ENCODE measurements around the gene SETD6. TPM values are rescaled to one million over a fixed set of nuclear protein-coding genes. Genes with fewer than 3 reads are reported as not detected.
"Not testable (repeated sequence)": the region's sequence is repeated elsewhere in the genome, so short reads cannot be mapped to it uniquely, and the experiment has no call there.

Gene SETD6
- total RNA-seq, 2 donors from 2014 or later = 8.9 to 16.2 TPM

DNA sequence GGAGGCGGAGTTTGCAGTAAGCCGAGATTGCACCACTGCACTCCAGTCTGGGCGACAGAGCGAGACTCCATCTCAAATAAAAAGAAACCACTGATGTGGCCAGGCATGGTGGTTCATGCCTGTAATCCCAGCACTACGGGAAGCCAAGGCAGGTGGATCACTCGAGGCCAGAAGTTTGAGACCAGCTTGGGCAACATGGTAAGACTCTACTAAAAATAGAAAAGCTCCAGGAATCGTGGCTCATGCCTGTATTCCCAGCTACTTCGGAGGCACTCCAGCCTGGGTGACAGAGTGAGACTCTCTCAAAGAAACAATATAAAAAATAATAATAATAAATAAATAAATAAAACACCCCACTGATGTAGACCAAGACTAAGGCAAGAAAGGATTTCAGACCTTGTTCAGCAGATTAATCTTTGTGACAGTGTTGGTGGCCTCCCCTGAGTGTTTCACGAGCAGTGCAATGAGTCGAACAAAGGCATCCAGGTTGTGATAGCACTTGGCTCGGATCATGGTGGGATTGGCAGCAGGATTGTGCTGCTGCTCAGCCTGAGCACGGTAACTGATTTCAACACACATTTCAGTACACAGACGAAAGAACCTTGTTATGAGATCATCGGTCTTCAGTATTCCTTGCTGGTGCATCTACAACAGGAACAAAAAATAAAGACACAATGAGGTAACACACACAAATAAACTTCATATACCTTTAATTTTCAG lies 18.6 kb downstream of the SETD6 start:
- Mint-ChIP-seq H3K36me3 (ENCODE audit: low read depth) (peaks cover 100% of the 10 kb centered on the region), H3K9me3 (no peaks in the 10 kb centered on the region), H3K4me1 (no peaks in the 10 kb centered on the region), H3K27me3 (no peaks in the 10 kb centered on the region), H3K4me3 (no peak overlapping the region), H3K27ac (no peak overlapping the region)
- no peak for ATAC-seq (replicated peaks)

DNA sequence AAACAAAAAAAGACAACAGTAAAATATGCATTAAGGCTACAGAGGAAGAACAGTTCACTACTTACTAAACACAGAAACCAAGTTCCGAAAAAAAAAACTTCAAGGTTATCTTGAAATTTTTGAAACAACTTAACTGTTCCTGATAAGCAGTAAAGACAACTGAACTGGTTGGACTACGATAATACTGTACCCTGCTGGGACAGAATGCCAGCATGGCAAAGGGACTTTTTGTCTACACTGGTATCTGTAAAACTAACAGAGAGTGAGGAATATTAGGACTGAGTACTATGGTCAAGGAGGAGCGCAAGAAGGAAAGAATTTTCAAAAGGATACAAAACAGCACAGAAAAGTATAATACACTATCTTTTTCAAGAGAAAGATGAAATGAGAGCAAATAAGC lies 19.8 kb downstream of the SETD6 start:
- no peaks in the 10 kb centered on the region for H3K27me3 Mint-ChIP-seq
- H3K4me1 Mint-ChIP-seq = no peaks in the 10 kb centered on the region
- H3K4me3 Mint-ChIP-seq = no peak overlapping the region
- H3K36me3 Mint-ChIP-seq (ENCODE audit: low read depth) = peaks cover 100% of the 10 kb centered on the region
- H3K9me3 Mint-ChIP-seq = no peaks in the 10 kb centered on the region
- no peak for ATAC-seq (replicated peaks)
- peak overlapping the region; percentile 23 for H3K27ac Mint-ChIP-seq

DNA sequence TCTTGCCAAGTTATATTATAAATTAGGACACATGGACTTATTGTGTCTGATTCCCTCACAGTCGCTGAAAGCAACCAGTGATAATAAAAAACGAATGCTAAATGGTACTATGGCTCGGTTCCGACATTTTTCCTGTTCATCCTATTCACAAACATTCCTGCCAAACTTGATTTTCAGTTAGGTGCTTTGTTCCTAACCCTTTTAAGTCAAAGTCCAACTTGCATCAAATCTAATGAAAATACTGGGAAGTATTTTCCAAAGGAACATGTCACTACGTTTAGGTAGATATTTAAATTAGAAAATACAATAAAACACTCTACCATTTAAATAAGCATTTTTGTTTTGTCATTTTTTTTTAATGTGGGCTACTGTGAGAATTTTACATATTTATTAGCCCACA lies 21.0 kb downstream of the SETD6 start:
- ATAC-seq (replicated peaks) = no peak
- peaks cover 100% of the 10 kb centered on the region for H3K36me3 Mint-ChIP-seq (ENCODE audit: low read depth)
- no peaks in the 10 kb centered on the region for H3K9me3 Mint-ChIP-seq
- H3K4me1 Mint-ChIP-seq = no peaks in the 10 kb centered on the region
- no peak overlapping the region for H3K4me3 Mint-ChIP-seq
- no peaks in the 10 kb centered on the region for H3K27me3 Mint-ChIP-seq
- H3K27ac Mint-ChIP-seq = no peak overlapping the region

DNA sequence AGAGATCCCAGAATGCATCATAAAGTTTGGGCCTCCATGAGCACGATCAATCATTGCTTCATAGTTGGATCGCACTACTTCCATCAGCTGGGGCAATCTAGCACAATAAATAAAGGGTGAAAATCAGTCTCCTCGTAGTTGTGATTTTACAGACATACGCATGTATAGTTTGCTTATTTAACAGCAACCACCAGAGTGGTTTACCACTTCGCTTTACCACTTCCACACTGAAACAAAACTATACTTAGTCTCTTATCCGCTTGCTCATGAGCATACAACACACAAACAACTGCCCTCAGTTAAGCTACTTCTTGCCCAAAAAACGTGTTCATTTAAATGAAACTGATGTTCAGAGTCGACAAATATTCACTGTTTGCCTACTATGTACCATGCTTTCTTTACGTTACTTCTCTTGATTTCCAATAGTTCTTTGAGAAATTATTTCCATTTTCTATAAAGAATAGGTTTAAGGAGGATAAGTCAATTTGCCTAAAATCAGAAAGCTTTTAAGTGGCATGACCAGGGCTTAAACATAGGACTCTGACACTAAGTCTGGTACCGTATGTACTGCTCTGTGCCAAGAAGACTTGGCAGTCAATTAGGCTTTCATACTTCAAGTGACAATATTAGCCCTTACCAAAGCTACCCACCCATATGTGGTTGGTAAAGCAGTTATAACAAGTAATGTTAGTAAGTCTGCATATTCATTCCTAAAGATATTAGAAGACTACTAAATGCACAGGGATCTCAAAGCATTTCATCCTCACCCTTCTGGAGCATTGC lies 22.0 kb downstream of the SETD6 start:
- peak overlapping the region; percentile 9 for H3K27ac Mint-ChIP-seq
- no peaks in the 10 kb centered on the region for H3K4me1 Mint-ChIP-seq
- ATAC-seq (replicated peaks) = peak; percentile 35
- no peak overlapping the region for H3K4me3 Mint-ChIP-seq
- no peaks in the 10 kb centered on the region for H3K9me3 Mint-ChIP-seq
- H3K36me3 Mint-ChIP-seq (ENCODE audit: low read depth) = peaks cover 100% of the 10 kb centered on the region
- H3K27me3 Mint-ChIP-seq = no peaks in the 10 kb centered on the region

DNA sequence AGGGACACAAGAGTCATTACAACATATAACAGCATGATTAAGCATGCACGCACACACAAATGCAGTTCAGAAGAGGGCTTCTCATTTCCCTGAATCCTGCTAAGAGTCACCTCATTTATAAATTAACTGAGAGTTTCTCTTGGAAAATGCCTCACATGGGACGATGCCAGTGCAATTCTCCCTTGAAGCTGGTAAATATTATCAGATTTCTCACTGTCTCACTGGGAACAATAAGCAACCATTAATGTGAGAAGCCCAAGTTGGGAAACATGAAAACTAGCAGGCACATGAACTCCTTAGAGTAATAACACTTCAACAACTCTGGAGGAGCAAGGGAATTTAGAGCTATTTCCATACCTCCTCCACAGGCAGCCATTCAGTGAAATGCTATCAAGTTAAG lies 26.4 kb downstream of the SETD6 start:
- H3K4me1 Mint-ChIP-seq = no peaks in the 10 kb centered on the region

DNA sequence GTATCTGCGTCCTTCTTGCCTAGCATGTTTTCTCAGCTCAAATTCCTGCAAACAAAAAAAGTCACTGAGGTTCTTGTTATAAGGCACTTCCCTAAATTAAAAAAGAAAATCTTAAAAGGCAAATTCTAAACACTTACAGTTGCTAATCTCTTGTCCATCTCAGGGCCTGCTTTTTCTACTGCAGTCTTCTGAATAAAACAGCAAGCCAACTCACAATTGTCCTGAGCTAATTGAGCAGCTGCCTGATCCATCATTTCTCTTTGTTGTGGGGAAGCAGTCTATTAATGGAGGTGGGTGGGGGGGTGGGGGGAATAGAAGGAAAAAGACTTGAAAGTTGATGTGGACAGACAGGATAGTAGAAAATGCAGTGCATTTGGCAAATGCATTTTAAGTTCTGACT lies 27.0 kb downstream of the SETD6 start:
- no peak for ATAC-seq (replicated peaks)
- Mint-ChIP-seq H3K27me3 (no peaks in the 10 kb centered on the region), H3K4me1 (no peaks in the 10 kb centered on the region), H3K36me3 (ENCODE audit: low read depth) (peaks cover 100% of the 10 kb centered on the region), H3K9me3 (no peaks in the 10 kb centered on the region), H3K27ac (no peak overlapping the region), H3K4me3 (no peak overlapping the region)

More for the DNA sequence above, 26.4 kb downstream of the SETD6 start:
- no peak for ATAC-seq (replicated peaks)
- Mint-ChIP-seq H3K36me3 (ENCODE audit: low read depth) (peaks cover 100% of the 10 kb centered on the region), H3K27ac (no peak overlapping the region), H3K27me3 (no peaks in the 10 kb centered on the region), H3K4me3 (no peak overlapping the region), H3K9me3 (no peaks in the 10 kb centered on the region)

DNA sequence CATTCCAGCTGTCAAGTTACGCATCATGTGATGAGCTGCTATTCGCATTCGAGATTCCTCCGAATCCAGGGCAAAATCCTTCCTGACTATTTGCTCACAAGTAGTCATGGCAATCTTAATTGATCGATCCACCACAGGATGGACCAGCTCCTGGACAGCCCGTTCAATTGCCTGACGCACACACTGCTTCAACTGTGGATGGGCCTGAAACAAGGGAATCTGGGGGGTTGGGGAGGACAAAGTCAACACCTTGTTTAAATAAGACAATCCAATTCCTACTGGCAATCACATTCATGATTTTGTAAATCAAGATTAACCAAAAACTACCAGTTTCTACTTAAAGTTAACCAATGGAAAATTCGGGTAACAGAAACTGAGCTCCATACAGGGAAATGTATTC lies 28.4 kb downstream of the SETD6 start:
- Mint-ChIP-seq H3K36me3 (ENCODE audit: low read depth) (peaks cover 100% of the 10 kb centered on the region), H3K4me3 (no peak overlapping the region), H3K27me3 (no peaks in the 10 kb centered on the region)

DNA sequence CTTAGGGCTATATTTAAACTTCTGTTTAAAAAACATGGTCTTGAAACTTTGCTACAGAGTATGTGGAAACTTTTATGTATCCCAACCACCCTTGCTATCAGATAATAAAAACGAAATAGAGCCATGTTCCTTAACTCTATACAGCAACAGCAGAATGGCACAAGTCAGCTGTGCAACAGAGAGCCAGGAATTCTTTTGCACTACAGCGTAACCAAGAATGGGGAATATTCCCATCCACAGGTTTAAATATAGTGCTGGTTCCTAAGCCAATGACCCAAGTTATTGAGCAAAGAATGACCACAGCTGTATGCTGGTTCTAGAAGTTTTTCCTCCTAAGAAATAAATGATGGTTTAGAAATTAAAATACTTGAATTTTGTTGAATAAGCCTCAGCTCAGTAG lies 33.1 kb downstream of the SETD6 start:
- no peaks in the 10 kb centered on the region for H3K4me1 Mint-ChIP-seq
- H3K9me3 Mint-ChIP-seq = no peaks in the 10 kb centered on the region
- peaks cover 100% of the 10 kb centered on the region for H3K36me3 Mint-ChIP-seq (ENCODE audit: low read depth)
- H3K27me3 Mint-ChIP-seq = no peaks in the 10 kb centered on the region
- H3K4me3 Mint-ChIP-seq = no peak overlapping the region
- H3K27ac Mint-ChIP-seq = no peak overlapping the region
- no peak for ATAC-seq (replicated peaks)

More for the DNA sequence above, 28.4 kb downstream of the SETD6 start:
- H3K9me3 Mint-ChIP-seq = no peaks in the 10 kb centered on the region
- H3K4me1 Mint-ChIP-seq = no peaks in the 10 kb centered on the region
- ATAC-seq (replicated peaks) = no peak
- no peak overlapping the region for H3K27ac Mint-ChIP-seq

DNA sequence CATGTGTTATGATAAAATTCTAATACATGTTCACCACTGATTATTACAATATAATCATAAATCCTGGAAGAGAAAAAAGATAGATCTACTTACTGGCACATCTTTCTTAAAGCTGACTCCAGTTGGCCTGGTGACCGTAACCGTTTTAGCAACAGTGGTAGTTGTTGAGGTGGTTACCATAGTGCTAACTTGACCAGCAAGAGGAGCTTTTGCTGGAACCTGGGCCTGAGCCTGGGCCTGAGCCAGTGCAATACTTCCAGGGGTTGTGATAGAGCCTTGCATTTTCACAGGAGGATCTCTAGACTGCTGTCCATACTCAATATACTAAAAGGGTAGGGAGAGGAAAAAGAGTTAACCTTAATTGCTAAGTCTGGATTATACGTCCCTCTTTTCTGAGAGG lies 36.2 kb downstream of the SETD6 start:
- no peaks in the 10 kb centered on the region for H3K4me1 Mint-ChIP-seq
- H3K27me3 Mint-ChIP-seq = no peaks in the 10 kb centered on the region
- no peak overlapping the region for H3K4me3 Mint-ChIP-seq
- no peaks in the 10 kb centered on the region for H3K9me3 Mint-ChIP-seq
- no peak overlapping the region for H3K27ac Mint-ChIP-seq
- H3K36me3 Mint-ChIP-seq (ENCODE audit: low read depth) = peaks cover 100% of the 10 kb centered on the region
- ATAC-seq (replicated peaks) = no peak

DNA sequence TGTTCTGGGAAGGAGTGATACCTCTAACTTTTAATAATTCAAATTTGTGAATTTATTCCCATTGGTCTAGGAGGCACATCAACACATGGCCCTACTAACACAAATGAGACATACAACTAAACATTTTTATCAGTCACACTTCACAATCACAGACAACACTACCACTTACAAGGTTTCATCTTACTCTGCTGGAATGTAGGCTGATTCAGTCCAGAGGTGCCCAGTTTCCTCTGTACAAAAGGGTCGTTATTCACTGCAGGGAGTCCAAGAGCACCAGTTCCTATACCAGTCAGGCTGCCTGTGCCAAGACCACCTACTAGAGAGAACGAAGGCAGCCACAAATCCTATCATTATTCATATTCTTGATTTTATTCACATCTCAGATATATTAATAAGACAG lies 41.4 kb downstream of the SETD6 start:
- Mint-ChIP-seq H3K27ac (no peak overlapping the region), H3K4me1 (no peaks in the 10 kb centered on the region), H3K36me3 (ENCODE audit: low read depth) (peaks cover 100% of the 10 kb centered on the region), H3K27me3 (no peaks in the 10 kb centered on the region), H3K9me3 (no peaks in the 10 kb centered on the region), H3K4me3 (no peak overlapping the region)
- no peak for ATAC-seq (replicated peaks)

DNA sequence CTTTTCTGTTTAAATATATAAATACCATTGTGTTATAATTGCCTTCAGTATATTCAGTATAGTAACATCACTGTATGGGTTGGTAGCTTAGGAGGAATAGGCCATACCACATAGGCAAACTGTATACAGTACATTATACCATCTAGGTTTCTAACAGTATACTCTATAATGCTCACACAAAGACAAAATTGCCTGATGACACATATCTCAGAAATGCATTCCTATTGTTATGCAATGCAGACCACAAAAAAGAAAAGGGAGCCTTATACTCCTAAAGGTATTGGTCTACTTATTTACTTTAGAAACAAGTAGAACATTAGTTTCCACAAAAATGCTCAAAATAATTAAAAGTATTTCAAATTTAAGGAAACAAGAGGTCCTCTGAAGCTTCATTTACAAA lies 47.9 kb downstream of the SETD6 start:
- no peaks in the 10 kb centered on the region for H3K27me3 Mint-ChIP-seq
- H3K27ac Mint-ChIP-seq = no peak overlapping the region
- H3K4me3 Mint-ChIP-seq = no peak overlapping the region
- no peak for ATAC-seq (replicated peaks)
- no peaks in the 10 kb centered on the region for H3K9me3 Mint-ChIP-seq
- H3K36me3 Mint-ChIP-seq (ENCODE audit: low read depth) = peaks cover 98% of the 10 kb centered on the region
- H3K4me1 Mint-ChIP-seq = no peaks in the 10 kb centered on the region

DNA sequence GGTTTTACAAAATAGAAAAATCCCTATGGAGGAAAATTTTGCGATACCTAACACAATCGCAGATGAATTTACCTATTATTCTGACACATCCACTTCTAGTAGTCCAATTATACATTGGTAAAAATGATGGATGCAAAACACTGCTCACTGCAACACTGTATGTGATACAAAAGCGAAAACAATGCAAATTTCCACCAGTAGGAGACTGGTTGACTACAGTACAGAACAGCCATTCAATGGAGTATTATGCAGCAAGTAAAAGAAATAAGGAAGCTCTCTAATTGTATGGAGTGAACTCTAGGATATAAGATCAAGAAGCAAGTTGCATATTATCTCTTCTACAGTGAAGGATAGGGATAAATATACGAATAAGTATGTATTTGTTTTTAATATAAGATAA lies 48.5 kb downstream of the SETD6 start:
- Mint-ChIP-seq H3K9me3 (no peaks in the 10 kb centered on the region), H3K27me3 (no peaks in the 10 kb centered on the region), H3K4me1 (no peaks in the 10 kb centered on the region), H3K36me3 (ENCODE audit: low read depth) (peaks cover 98% of the 10 kb centered on the region), H3K27ac (no peak overlapping the region), H3K4me3 (no peak overlapping the region)
- no peak for ATAC-seq (replicated peaks)

DNA sequence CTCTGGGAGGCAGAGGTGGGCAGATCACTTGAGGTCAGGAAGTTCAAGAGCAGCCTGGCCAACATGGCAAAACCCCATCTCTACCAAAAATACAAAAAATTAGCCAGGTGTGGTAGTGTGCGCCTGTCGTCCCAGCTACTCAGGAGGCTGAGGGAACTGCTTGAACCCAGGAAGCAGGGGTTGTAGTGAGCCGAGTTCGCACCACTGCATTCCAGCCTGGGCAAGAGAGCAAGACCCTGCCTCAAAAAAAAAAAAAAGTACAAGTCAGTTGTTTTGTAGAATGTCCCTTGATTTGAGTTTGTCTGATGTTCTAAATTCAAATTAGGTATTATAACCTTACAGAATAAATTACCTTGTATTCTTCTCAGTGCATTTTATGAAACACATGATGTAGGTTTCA lies 50.4 kb downstream of the SETD6 start:
- not testable (repeated sequence) for H3K27ac Mint-ChIP-seq; H3K27me3 Mint-ChIP-seq; ATAC-seq (replicated peaks); H3K4me1 Mint-ChIP-seq; H3K4me3 Mint-ChIP-seq; H3K9me3 Mint-ChIP-seq
- H3K36me3 Mint-ChIP-seq (ENCODE audit: low read depth) = peaks cover 98% of the 10 kb centered on the region

Measured in activated T-helper 17 cell treated with anti-CD3 and anti-CD28 coated beads, Interleukin-2, amount 50 U/mL, for 72 hours (primary cell).